Measurements from ENCODE around the gene SAAL1.

Gene SAAL1

GRCh38 chr11:18065572-18065971, 40.3 kb downstream of the SAAL1 start:
- no peak for DNase-seq (ENCODE audit: low spot score)
- TF ChIP-seq CTCF (IDR thresholded peaks at IDR 0.05; ENCODE audit: extremely low read depth, missing control alignments): no peak

GRCh38 chr11:18064450-18065054, 41.3 kb downstream of the SAAL1 start:
- no peak for TF ChIP-seq CTCF (IDR thresholded peaks at IDR 0.05; ENCODE audit: extremely low read depth, missing control alignments)
- DNase-seq (ENCODE audit: low spot score): no peak

GRCh38 chr11:18063862-18064434, 41.9 kb downstream of the SAAL1 start:
- no peak for TF ChIP-seq CTCF (IDR thresholded peaks at IDR 0.05; ENCODE audit: extremely low read depth, missing control alignments)
- DNase-seq (ENCODE audit: low spot score): no peak

GRCh38 chr11:18063125-18063524, 42.8 kb downstream of the SAAL1 start:
- no peak for TF ChIP-seq CTCF (IDR thresholded peaks at IDR 0.05; ENCODE audit: extremely low read depth, missing control alignments)
- no peak for DNase-seq (ENCODE audit: low spot score)

GRCh38 chr11:18061351-18061750, 44.5 kb downstream of the SAAL1 start:
- no peak for TF ChIP-seq CTCF (IDR thresholded peaks at IDR 0.05; ENCODE audit: extremely low read depth, missing control alignments)
- DNase-seq (ENCODE audit: low spot score): no peak

- DNase-seq (ENCODE audit: low spot score): peak; percentile 10
- no peak for TF ChIP-seq CTCF (IDR thresholded peaks at IDR 0.05; ENCODE audit: extremely low read depth, missing control alignments)
These were observed 49.2 kb downstream of the SAAL1 start for GRCh38 chr11:18056561-18057181.

- DNase-seq (ENCODE audit: low spot score): no peak
- no peak for TF ChIP-seq CTCF (IDR thresholded peaks at IDR 0.05; ENCODE audit: extremely low read depth, missing control alignments)
These were observed 51.3 kb downstream of the SAAL1 start for GRCh38 chr11:18054511-18055103.
